Mesendoderm (in vitro differentiated cells): ENCODE results near the gene CCL25. TPM values are rescaled to one million over a fixed set of nuclear protein-coding genes. Genes with fewer than 3 reads are reported as not detected.

ENCODE experiments used
- DNase-seq: peaks from one replicate; pipeline ENCODE4 v3.0.0; 2013
- H2AK5ac ChIP-seq: 2 replicates; pipeline ENCODE4 v1.6.1; 2013; ENCODE audit warnings: low read length, inconsistent platforms
- H2BK120ac ChIP-seq: 2 replicates; pipeline ENCODE4 v1.6.1; 2013; ENCODE audit warnings: low read depth, mild to moderate bottlenecking, low read length, moderate library complexity, mixed read lengths
- H2BK15ac ChIP-seq: replicated peaks from 2 replicates; pipeline ENCODE4 v1.6.1; 2013; ENCODE audit warnings: low read depth, mild to moderate bottlenecking, moderate library complexity
- H2BK5ac ChIP-seq: 2 replicates; pipeline ENCODE4 v1.6.1; 2013; ENCODE audit warnings: low read length, inconsistent platforms
- H3K18ac ChIP-seq: 2 replicates; pipeline ENCODE4 v1.6.1; 2013; ENCODE audit warnings: mild to moderate bottlenecking, low read length, mixed read lengths
- H3K23ac ChIP-seq: one replicate; pipeline ENCODE4 v1.6.1; 2013; ENCODE audit warnings: low read length
- H3K27ac ChIP-seq: 2 replicates; pipeline ENCODE4 v1.5.1; 2013; ENCODE audit warnings: low read depth, mild to moderate bottlenecking, inconsistent platforms, low read length, moderate library complexity
- H3K27me3 ChIP-seq: 2 replicates; pipeline ENCODE4 v1.6.1; 2013; ENCODE audit warnings: low read length, control low read depth, mild to moderate bottlenecking, inconsistent platforms; ENCODE audit not compliant: insufficient read depth, poor library complexity
- H3K36me3 ChIP-seq: 2 replicates; pipeline ENCODE4 v1.6.1; 2013; ENCODE audit warnings: low read length, inconsistent platforms; ENCODE audit not compliant: control insufficient read depth, insufficient read depth
- H3K4ac ChIP-seq: one replicate; pipeline ENCODE4 v1.6.1; 2013; ENCODE audit warnings: low read depth, mild to moderate bottlenecking, low read length, moderate library complexity
- H3K4me1 ChIP-seq: 2 replicates; pipeline ENCODE4 v1.6.1; 2013; ENCODE audit warnings: low read depth, low read length, inconsistent platforms; ENCODE audit not compliant: control insufficient read depth
- H3K4me2 ChIP-seq: 2 replicates; pipeline ENCODE4 v1.6.1; 2013; ENCODE audit warnings: low read length
- H3K4me3 ChIP-seq: 2 replicates; pipeline ENCODE4 v1.5.1; 2013; ENCODE audit warnings: mild to moderate bottlenecking, low read length
- H3K56ac ChIP-seq: one replicate; pipeline ENCODE4 v1.6.1; 2013; ENCODE audit warnings: low read length
- H3K79me1 ChIP-seq: 2 replicates; pipeline ENCODE4 v1.6.1; 2013; ENCODE audit warnings: low read length, inconsistent platforms
- H3K79me2 ChIP-seq: 2 replicates; pipeline ENCODE4 v1.6.1; 2013; ENCODE audit warnings: mild to moderate bottlenecking, low read length; ENCODE audit not compliant: control insufficient read depth, insufficient read depth
- H3K9ac ChIP-seq: 2 replicates; pipeline ENCODE4 v1.6.1; 2013; ENCODE audit warnings: low read length, inconsistent platforms
- H4K5ac ChIP-seq: one replicate; pipeline ENCODE4 v1.6.1; 2013; ENCODE audit warnings: low read length
- H4K8ac ChIP-seq: one replicate; pipeline ENCODE4 v1.6.1; 2013; ENCODE audit warnings: low read depth, mild to moderate bottlenecking, control low read depth, low read length, moderate library complexity
- WGBS: extraction: QIAGEN DNeasy Blood & Tissue Kit; methylation state at CpG from one replicate; pipeline ENCODE4 v1.1.7; 2013; ENCODE audit warnings: low lambda C conversion rate, missing lambda C conversion rate; ENCODE audit not compliant: insufficient coverage; ENCODE audit errors: extremely low coverage; 5-methylcytosine and 5-hydroxymethylcytosine counted together
- polyA plus RNA-seq, 2 experiments: library from polyadenylated mRNA; stranded (reverse); fragments of 200-250 nt; gene quantifications; one replicate each; pipeline ENCODE4 v1.2.3, GENCODE V29; 2013

CCL25 gene
- 0.07 TPM for polyA plus RNA-seq (2013, experiment 1 of 2)
- 0.13 TPM for polyA plus RNA-seq (2013, experiment 2 of 2)

DNA sequence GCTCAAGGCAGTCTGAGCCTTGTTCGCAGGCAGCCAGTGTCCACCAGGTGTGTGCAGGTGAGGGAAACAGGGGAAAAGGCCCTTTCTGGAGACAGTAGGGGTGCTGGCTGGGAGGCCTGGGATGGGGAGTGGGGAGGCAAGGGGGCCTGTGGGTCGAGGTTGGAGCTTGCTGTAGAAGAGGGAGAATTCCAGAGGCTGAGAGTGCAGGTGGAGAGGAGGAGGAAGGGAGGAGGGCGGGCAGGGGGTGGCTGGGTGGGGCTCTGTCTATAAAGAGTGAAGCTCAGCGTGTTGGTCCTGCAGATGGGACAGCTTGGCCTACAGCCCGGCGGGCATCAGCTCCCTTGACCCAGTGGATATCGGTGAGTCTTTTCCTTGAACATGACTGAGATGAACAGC is at the start of gene CCL25:
TSS of gene CCL25 (plus strand) at position 297 of the 396 bp plus-strand sequence. CDS start 290 bp downstream, outside the sequence.
- H2BK5ac ChIP-seq, result no peak within 1 kb of the TSS
- H3K9ac ChIP-seq, result no peak within 1 kb of the TSS
- no peak within 1 kb of the TSS for H3K56ac ChIP-seq
- no peak within 1 kb of the TSS for H4K8ac ChIP-seq
- H3K79me2 ChIP-seq, result no peaks in the 10 kb centered on the region
- no peak within 1 kb of the TSS for H4K5ac ChIP-seq
- no peaks in the 10 kb centered on the region for H3K27me3 ChIP-seq
- DNase-seq, result no peak
- H3K4ac ChIP-seq, result no peak within 1 kb of the TSS
- no peaks in the 10 kb centered on the region for H3K4me1 ChIP-seq
- no peaks in the 10 kb centered on the region for H3K79me1 ChIP-seq
- WGBS, result no CpG with 5 or more reads among the region's 7 CpGs
- no peak within 1 kb of the TSS for H3K18ac ChIP-seq
- no peak within 1 kb of the TSS for H2BK120ac ChIP-seq
- H3K27ac ChIP-seq, result no peak within 1 kb of the TSS
- no peak within 1 kb of the TSS for H3K4me3 ChIP-seq
- no peak within 1 kb of the TSS for H2AK5ac ChIP-seq
- H3K36me3 ChIP-seq, result no peaks in the 10 kb centered on the region
- no peak within 1 kb of the TSS for H2BK15ac ChIP-seq
- H3K4me2 ChIP-seq, result no peak within 1 kb of the TSS
- no peak within 1 kb of the TSS for H3K23ac ChIP-seq

DNA sequence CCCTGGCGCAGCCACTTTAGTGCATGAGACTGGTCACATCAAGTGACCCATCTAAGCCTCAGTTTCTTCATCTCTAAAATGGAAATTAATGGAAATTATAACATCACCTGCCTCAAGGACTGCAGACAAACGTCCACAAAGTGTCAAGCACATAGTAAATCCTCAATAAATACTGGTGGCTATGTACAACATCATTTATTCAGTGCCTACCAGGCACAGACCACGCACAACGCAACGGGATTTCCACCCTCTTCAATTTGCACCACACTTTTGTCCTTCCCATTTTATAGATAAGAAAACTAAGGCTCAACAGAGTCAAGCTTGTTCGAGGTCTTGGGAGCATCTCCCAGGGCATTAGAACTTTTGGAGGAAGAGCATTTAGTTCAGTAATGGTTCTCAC is 48.6 kb upstream of the CCL25 start:
- Histone ChIP-seq H3K4ac (no peak overlapping the region), H3K27ac (no peak overlapping the region)
- no CpG with 5 or more reads among the region's 6 CpGs for WGBS

GRCh38 chr19:8004723-8005513 is 47.6 kb upstream of the CCL25 start:
- Histone ChIP-seq H3K79me2 (peaks cover 44% of the 10 kb centered on the region), H4K8ac (no peak overlapping the region), H3K4me3 (peak overlapping the region; percentile 88), H3K79me1 (peaks cover 11% of the 10 kb centered on the region), H2BK15ac (no peak overlapping the region), H3K36me3 (no peaks in the 10 kb centered on the region), H2BK120ac (peak overlapping the region; percentile 94), H2AK5ac (peak overlapping the region; percentile 46), H3K4me2 (peak overlapping the region; percentile 95), H3K56ac (peak overlapping the region; percentile 88), H4K5ac (no peak overlapping the region), H3K27ac (peak overlapping the region; percentile 33), H3K27me3 (no peaks in the 10 kb centered on the region), H3K4ac (peak overlapping the region; percentile 93), H3K4me1 (peaks cover 4% of the 10 kb centered on the region), H3K18ac (peak overlapping the region; percentile 94), H3K23ac (peak overlapping the region; percentile 24), H3K9ac (peak overlapping the region; percentile 88), H2BK5ac (no peak overlapping the region)
- peak; percentile 20 for DNase-seq
- WGBS, result no CpG with 5 or more reads among the region's 74 CpGs

More for the DNA sequence above, 48.6 kb upstream of the CCL25 start:
- Histone ChIP-seq H3K27me3 (no peaks in the 10 kb centered on the region), H2BK120ac (no peak overlapping the region), H3K79me1 (peaks cover 11% of the 10 kb centered on the region), H3K56ac (peak overlapping the region; percentile 88), H4K5ac (no peak overlapping the region), H3K18ac (no peak overlapping the region), H3K4me3 (peak overlapping the region; percentile 88), H4K8ac (no peak overlapping the region), H3K36me3 (no peaks in the 10 kb centered on the region), H3K23ac (no peak overlapping the region), H3K4me2 (peak overlapping the region; percentile 95), H2BK5ac (no peak overlapping the region), H2AK5ac (no peak overlapping the region), H3K79me2 (peaks cover 54% of the 10 kb centered on the region), H3K9ac (peak overlapping the region; percentile 88), H2BK15ac (no peak overlapping the region), H3K4me1 (peaks cover 4% of the 10 kb centered on the region)
- DNase-seq, result no peak

DNA sequence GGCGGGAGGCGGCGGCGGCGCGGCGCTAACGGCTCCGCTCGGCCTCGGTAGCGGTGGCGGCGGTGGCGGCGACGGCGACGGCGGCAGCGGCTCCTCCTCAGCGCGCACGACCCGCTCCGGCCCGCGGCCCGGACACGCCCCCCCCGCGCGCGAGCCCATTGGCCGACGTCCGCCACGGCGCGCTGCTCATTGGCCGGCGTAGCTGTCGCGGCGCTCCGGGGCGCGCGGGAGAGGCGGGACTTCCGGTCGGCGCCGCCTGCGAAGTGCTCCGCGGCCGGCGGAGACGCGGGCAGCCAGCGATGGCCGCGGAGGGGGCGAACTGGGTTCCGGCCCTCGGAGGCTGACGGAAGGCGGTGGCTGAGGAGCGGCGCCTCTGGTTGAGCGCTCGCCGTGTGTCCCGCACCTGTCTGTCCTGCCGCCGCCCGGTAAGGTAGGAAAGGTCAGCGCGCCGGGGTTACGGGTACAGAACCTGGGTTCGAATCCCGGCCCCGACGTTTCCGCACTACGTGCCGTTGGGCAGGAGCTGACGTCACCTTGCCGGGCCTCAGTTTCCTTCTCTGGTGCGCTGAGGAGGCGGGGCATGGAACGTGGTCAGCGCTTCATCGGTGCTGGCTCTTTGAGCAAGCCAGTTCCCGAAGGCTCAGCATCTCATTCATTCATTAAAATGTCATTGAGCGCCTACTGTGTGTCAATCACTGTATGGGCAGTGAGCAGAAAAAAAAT is 46.9 kb upstream of the CCL25 start, which contains the start of gene ELAVL1:
TSS of gene ELAVL1 (minus strand) at position 108 of the 723 bp plus-strand sequence. CDS start 13,826 bp downstream, outside the sequence.
- peak within 1 kb of the TSS; percentile 24 for H3K23ac ChIP-seq
- H3K4me1 ChIP-seq, result peaks cover 4% of the 10 kb centered on the region
- peak; percentile 94 for DNase-seq
- H3K4me2 ChIP-seq, result peak within 1 kb of the TSS; percentile 95
- H3K4me3 ChIP-seq, result peak within 1 kb of the TSS; percentile 88
- no peaks in the 10 kb centered on the region for H3K27me3 ChIP-seq
- peak within 1 kb of the TSS; percentile 94 for H2BK120ac ChIP-seq
- H3K79me1 ChIP-seq, result peaks cover 11% of the 10 kb centered on the region
- peak within 1 kb of the TSS; percentile 46 for H2AK5ac ChIP-seq
- H3K36me3 ChIP-seq, result no peaks in the 10 kb centered on the region
- peak within 1 kb of the TSS; percentile 93 for H3K4ac ChIP-seq
- H2BK15ac ChIP-seq, result no peak within 1 kb of the TSS
- peak within 1 kb of the TSS; percentile 94 for H3K18ac ChIP-seq
- H3K27ac ChIP-seq, result peak within 1 kb of the TSS; percentile 43
- peak within 1 kb of the TSS; percentile 95 for H3K56ac ChIP-seq
- no peak within 1 kb of the TSS for H2BK5ac ChIP-seq
- peaks cover 37% of the 10 kb centered on the region for H3K79me2 ChIP-seq
- peak within 1 kb of the TSS; percentile 89 for H3K9ac ChIP-seq
- no peak within 1 kb of the TSS for H4K5ac ChIP-seq
- WGBS, result no CpG with 5 or more reads among the region's 98 CpGs
- H4K8ac ChIP-seq, result no peak within 1 kb of the TSS

DNA sequence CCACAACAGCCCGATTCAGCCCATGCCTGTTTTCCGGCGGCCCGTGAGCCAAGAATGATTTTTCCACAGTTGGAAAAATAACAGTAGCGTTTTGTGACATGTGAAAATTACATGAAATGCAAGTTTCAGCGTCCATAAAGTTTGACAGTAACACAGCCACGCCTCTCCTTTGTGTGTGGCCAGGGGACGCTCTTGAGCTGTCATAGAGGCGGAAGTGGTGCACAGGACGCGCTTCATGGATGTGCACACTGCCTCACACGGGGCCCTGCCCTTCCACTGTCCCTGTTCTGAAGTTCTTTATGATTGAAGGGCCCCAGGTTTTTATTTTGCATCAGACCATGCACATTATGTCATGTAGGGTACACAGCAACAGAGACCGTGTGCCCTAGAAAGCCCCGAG is 34.8 kb upstream of the CCL25 start:
- H2BK120ac ChIP-seq, result no peak overlapping the region
- no peaks in the 10 kb centered on the region for H3K79me2 ChIP-seq
- no peak overlapping the region for H2BK15ac ChIP-seq
- no peaks in the 10 kb centered on the region for H3K79me1 ChIP-seq
- H3K23ac ChIP-seq, result no peak overlapping the region
- no peak overlapping the region for H3K56ac ChIP-seq
- H3K9ac ChIP-seq, result no peak overlapping the region
- H4K5ac ChIP-seq, result no peak overlapping the region
- H3K36me3 ChIP-seq, result no peaks in the 10 kb centered on the region
- no peaks in the 10 kb centered on the region for H3K27me3 ChIP-seq
- no peak overlapping the region for H4K8ac ChIP-seq
- no peak overlapping the region for H3K4me3 ChIP-seq
- no peaks in the 10 kb centered on the region for H3K4me1 ChIP-seq
- H2AK5ac ChIP-seq, result no peak overlapping the region
- H3K27ac ChIP-seq, result no peak overlapping the region
- H2BK5ac ChIP-seq, result no peak overlapping the region
- no CpG with 5 or more reads among the region's 14 CpGs for WGBS
- no peak overlapping the region for H3K4me2 ChIP-seq
- H3K18ac ChIP-seq, result no peak overlapping the region
- no peak overlapping the region for H3K4ac ChIP-seq
- DNase-seq, result no peak
